ENCODE results near the gene DENND1A. TPM values are rescaled to one million over a fixed set of nuclear protein-coding genes. Genes with fewer than 3 reads are reported as not detected.

DENND1A gene
- total and polyA plus RNA-seq, 2 of the 13 experiments (the other 11 are each of a cell fraction or from before 2014, with no cell fraction given), result 14.8 to 30.1 TPM

DNA sequence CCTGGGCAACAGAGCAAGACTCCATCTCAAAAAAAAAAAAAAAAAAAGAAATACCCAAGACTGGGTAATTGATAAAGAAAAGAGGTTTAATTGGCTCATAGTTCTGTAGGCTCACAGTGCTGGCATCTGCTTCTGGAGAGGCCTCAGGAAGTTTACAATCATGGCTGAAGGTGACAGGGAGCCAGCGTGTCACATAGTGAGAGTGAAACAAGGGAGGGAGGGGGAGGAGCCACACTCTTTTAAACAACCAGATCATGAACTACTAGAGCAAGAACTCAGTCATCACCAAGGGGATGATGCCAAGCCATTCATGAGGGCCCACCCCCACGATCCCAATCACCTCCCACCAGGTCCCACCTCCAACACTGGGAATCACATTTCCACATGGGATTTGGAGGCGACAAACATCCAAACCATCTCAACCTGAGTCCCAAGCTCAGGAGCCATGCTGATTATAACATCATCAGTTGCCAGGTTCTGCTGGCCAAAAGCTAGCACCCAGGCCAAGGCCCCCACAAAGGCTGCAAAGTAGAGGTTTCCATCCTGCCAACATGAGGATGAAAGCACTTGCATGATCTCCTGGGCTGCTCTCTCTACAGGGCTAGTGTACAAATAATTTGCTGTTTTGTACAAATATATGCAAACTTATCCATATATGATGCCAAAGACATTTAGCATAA is 15.3 kb downstream of the DENND1A start:
- 90% methylated on average over 1 of the region's 3 CpGs for WGBS (ENCODE audit: low lambda C conversion rate)
- Histone ChIP-seq H3K27me3 (ENCODE audit: control insufficient read depth in 1 of 2, insufficient read depth in 2 of 2, low read length in 2 of 2) (no peaks in the 10 kb centered on the region), H3K36me3 (replicated peaks in 1 of 2; ENCODE audit: control insufficient read depth in 1 of 2, insufficient read depth in 2 of 2, low read length in 2 of 2) (no peaks in the 10 kb centered on the region; a peak in 3 of 5 replicates), H3K27ac (ENCODE audit: extremely low read length, insufficient read depth, low read length) (no peak overlapping the region), H3K4me2 (ENCODE audit: low read depth, low read length) (no peak overlapping the region), H3K79me2 (ENCODE audit: insufficient read depth, low read length) (peaks cover 87% of the 10 kb centered on the region), H3K4me3 (replicated peaks in 1 of 3; ENCODE audit: insufficient read depth in 1 of 3, low read depth in 2 of 3, low read length in 3 of 3) (no peak overlapping the region), H3K9me3 (ENCODE audit: low read length) (no peaks in the 10 kb centered on the region), H2AFZ (ENCODE audit: low read length) (no peak overlapping the region), H3K4me1 (ENCODE audit: insufficient read depth, low read length) (peaks cover 27% of the 10 kb centered on the region), H4K20me1 (ENCODE audit: insufficient read depth, low read length) (no peaks in the 10 kb centered on the region), H3K9ac (ENCODE audit: insufficient read depth, low read depth, low read length) (no peak overlapping the region)
- in situ Hi-C loops (cut with HindIII; ENCODE audit: extremely low pct_ligation_motif_present, low pct_unique_long_range_greater_than_20kb), result no loop called here
- ATAC-seq, result no peak
- FAIRE-seq, result no peak
- POLR2A ChIA-PET, result no interaction called here
- TF ChIP-seq, protein P1, sequence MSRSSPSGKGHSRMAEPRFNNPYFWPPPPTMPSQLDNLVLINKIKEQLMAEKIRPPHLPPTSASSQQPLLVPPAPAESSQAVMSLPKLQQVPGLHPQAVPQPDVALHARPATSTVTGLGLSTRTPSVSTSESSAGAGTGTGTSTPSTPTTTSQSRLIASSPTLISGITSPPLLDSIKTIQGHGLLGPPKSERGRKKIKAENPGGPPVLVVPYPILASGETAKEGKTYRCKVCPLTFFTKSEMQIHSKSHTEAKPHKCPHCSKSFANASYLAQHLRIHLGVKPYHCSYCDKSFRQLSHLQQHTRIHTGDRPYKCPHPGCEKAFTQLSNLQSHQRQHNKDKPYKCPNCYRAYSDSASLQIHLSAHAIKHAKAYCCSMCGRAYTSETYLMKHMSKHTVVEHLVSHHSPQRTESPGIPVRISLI (CRISPR knock-in tag; IDR thresholded peaks at IDR 0.05; ENCODE audit: borderline replicate concordance), result no peak
- peak; percentile 78 for TF ChIP-seq RFX5 (IDR thresholded peaks at IDR 0.05; ENCODE audit: low read depth, low read length)
- no TSS peak for BruUV-seq (replicated peaks)
- DNase-seq (ENCODE audit: low spot score), result no peak
- CTCF ChIA-PET (ENCODE audit: low intra/inter-chr PET ratio, low total read pairs), result no interaction called here
- intact Hi-C loops (cut with micrococcal nuclease; ENCODE audit: unreplicated experiment), result no loop called here

DNA sequence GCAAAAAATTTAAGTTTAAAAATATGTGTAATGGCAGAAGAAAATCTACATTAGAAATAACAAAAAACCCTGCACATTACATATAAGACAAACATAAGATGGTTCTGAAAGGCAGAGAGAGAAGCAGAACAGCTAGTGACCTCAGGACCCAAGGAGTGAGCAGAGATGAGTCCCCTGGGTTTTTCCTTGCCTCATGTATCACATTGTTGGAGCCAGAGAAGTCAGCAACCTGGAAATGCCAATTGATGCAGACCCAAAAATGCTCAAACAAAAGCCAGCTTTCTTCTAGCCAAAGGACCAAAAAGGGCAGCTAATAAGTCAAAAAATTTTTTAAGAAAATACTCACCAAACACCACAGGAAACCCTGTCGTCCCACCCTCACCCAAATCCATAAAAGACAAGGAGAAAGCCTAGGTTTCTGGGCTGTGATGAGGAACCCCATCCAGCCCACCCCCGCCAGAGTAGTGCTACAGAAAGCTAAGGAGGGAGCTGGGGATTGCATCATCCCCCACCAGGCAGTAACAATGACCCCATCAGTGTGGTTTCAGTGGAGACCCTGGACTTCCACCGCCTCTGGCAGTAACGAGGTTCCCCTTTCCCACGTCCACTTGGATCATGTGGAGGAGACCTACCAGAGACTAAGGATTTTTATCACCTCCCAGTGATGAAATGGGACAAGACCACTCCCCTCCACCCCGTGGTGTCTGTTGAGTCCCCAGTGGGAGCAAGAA is 17.6 kb downstream of the DENND1A start:
- in situ Hi-C loops (cut with HindIII; ENCODE audit: extremely low pct_ligation_motif_present, low pct_unique_long_range_greater_than_20kb) (no loop called here), intact Hi-C loops (cut with micrococcal nuclease; ENCODE audit: unreplicated experiment) (no loop called here)
- Histone ChIP-seq H3K79me2 (ENCODE audit: insufficient read depth, low read length) (peaks cover 72% of the 10 kb centered on the region), H3K4me2 (ENCODE audit: low read depth, low read length) (no peak overlapping the region), H3K9ac (ENCODE audit: insufficient read depth, low read depth, low read length) (no peak overlapping the region), H2AFZ (ENCODE audit: low read length) (no peak overlapping the region), H3K27ac (ENCODE audit: extremely low read length, insufficient read depth, low read length) (no peak overlapping the region), H3K36me3 (replicated peaks in 1 of 2; ENCODE audit: control insufficient read depth in 1 of 2, insufficient read depth in 2 of 2, low read length in 2 of 2) (no peaks in the 10 kb centered on the region; a peak in 3 of 5 replicates), H3K9me3 (ENCODE audit: low read length) (no peaks in the 10 kb centered on the region), H3K4me3 (replicated peaks in 1 of 3; ENCODE audit: insufficient read depth in 1 of 3, low read depth in 2 of 3, low read length in 3 of 3) (no peak overlapping the region), H3K4me1 (ENCODE audit: insufficient read depth, low read length) (peaks cover 24% of the 10 kb centered on the region), H3K27me3 (ENCODE audit: control insufficient read depth in 1 of 2, insufficient read depth in 2 of 2, low read length in 2 of 2) (no peaks in the 10 kb centered on the region), H4K20me1 (ENCODE audit: insufficient read depth, low read length) (no peaks in the 10 kb centered on the region)
- CTCF ChIA-PET (ENCODE audit: low intra/inter-chr PET ratio, low total read pairs), result no interaction called here
- FAIRE-seq, result no peak
- DNase-seq (ENCODE audit: low spot score), result no peak
- no TSS peak for BruUV-seq (replicated peaks)
- TF ChIP-seq CEBPB (IDR thresholded peaks at IDR 0.05; ENCODE audit: borderline replicate concordance, low read depth, low read length) (peak; percentile 77), CEBPG (CRISPR knock-in tag; IDR thresholded peaks at IDR 0.05) (peak; percentile 74), ZNF772 (CRISPR knock-in tag; IDR thresholded peaks at IDR 0.05) (no peak), KLF6 (CRISPR knock-in tag; IDR thresholded peaks at IDR 0.05) (no peak), REPIN1 (CRISPR knock-in tag; IDR thresholded peaks at IDR 0.05; ENCODE audit: borderline replicate concordance, low read depth) (no peak), KLF9 (CRISPR knock-in tag; IDR thresholded peaks at IDR 0.05; ENCODE audit: low read depth) (no peak)
- TF ChIP-seq, protein P2, sequence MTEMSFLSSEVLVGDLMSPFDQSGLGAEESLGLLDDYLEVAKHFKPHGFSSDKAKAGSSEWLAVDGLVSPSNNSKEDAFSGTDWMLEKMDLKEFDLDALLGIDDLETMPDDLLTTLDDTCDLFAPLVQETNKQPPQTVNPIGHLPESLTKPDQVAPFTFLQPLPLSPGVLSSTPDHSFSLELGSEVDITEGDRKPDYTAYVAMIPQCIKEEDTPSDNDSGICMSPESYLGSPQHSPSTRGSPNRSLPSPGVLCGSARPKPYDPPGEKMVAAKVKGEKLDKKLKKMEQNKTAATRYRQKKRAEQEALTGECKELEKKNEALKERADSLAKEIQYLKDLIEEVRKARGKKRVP (CRISPR knock-in tag; IDR thresholded peaks at IDR 0.05), result peak in 1 of 2 experiments; percentile 76; a peak in 2 of 4 replicates
- POLR2A ChIA-PET, result no interaction called here
- ATAC-seq, result no peak
- WGBS (ENCODE audit: low lambda C conversion rate), result 92% methylated on average over 6 of the region's 6 CpGs
